ENCODE measurements around the gene GNG10.
"Not testable (repeated sequence)": the region's sequence is repeated elsewhere in the genome, so short reads cannot be mapped to it uniquely, and the experiment has no call there.

The GNG10 gene

GRCh38 chr9:111657051-111657450 lies 4.4 kb upstream of the GNG10 start:
- no peak for DNase-seq

- DNase-seq = no peak
Measured at GRCh38 chr9:111658943-111659342, 2.5 kb upstream of the GNG10 start.

DNA sequence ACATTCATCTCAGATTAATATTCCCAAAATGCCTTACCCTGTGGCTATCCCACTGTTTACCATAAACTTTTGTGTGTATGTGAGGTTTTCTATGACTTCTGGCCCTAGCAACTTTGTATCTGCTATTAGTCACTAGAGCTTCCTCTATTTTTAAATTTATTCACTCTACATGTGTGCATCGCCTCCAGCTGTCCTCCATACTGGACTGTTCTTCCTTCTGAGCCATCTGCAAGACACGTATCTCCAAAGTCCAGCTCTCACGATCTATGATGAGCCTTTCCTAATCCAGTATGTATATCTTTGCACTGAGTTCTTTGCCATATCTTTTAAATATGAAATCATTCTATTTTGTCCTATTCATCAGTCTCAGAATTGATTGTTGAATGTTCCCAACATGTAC lies 1.7 kb upstream of the GNG10 start:
- DNase-seq = no peak

DNA sequence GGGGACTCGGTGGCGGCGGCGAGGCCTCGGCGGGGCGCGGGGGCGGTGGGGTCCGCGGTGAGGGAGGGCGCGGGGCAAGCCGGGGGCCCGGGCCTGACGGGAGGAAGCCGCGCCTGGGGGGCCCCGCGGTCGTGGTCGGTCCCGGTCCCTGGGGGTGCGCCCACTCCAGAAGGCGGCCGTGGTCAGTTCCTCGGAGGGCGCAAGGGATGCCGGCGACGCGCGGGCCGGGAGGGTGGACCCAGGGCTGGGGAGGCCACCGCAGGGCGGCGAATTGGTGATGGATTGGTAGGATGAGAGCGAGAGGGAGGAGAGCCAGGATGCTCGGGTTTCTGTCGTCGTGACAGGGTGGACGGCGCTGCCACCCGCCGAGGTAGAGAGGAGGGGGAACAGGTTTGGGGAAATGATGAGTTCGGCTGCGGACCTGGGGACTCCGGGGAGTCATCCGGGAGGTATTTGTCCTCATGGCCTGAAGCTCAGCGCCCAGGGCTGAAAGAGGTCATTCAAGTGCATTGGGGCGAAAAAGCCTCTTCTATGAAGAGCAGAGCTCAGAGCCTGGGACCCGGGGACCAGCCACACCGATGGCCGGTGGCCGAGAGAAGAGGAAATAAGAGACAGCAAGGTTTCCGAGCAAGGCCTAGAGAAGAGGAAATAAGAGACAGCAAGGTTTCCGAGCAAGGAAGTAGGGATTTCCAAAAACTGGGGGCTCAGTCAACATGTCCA lies 557 bp downstream of the GNG10 start:
- DNase-seq = no peak

DNA sequence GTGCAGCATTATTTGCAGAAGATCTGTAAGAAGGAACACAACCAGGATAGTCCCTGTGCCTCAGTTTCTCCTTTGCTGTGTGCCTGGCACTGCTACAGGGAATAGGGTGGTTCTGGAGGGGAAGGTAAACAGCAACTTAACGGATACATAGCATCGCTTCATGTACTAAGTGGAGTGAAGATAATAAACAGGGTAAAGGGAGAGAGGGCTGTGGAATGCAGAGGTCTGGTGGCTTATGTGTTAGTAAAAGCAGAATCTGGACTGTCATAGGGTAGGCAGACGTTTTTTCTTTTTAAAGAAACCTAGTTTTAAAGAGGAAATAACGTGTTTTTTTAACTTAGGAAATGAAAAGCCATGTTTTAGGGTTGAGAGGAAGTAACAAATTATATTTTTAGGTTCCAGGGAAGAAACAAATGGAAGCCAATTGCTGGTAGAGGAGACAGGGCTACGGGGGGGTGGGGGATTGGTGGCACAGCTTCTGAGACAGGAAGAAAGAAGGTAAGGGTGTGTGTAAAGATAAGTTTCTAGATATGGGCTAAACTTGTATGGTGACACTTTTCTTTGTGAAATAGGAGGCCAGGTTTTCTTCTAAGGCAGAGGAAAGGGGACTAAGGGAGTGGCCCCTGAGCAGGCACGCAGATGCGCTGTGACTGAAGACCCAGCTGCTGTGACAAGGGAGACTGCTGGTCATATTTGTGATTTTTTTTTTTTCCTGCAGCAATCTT lies 1.3 kb downstream of the GNG10 start:
- no peak for DNase-seq

- DNase-seq = no peak
Measured at GRCh38 chr9:111663301-111663823, 2.0 kb downstream of the GNG10 start.

DNA sequence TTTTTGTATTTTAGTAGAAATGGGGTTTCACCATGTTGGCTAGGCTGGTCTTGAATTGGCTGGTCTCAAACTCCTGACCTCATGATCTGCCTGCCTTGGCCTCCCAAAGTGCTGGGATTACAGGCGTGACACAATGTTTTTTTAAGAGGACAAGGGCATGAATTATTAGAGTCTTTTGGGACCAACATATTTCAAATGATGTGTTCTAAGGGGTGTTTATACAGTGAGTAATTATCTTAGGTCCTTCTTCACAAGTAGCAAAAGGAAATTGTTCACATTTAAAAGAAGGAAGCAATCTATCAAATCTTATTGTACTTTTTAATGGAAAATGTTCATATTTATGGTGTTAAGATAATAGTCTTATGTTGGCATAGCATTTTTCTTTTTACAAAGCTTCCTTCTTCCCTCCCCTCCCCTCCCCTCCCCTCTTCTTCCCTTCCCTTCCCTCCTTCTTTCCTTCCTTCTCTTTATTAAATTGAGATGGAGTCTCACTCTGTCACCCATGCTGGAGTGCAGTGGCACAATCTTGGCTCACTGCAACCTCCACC lies 6.7 kb downstream of the GNG10 start:
- no peak for DNase-seq

DNA sequence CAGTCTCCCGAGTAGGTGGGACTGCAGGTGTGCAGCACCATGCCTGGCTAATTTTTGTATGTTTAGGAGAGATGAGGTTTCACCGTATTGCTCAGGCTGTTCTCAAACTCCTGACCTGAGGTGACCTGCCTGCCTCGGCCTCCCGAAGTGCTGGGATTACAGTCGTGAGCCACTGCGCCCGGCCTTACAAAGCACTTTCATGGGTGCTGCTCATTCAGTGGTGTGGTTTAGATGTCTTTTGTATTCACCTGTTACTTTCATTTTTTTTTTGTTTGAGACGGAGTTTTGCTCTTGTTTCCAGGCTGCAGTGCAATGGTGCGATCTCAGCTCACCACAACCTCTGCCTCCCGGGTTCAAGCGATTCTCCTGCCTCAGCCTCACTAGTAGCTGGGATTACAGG lies 7.2 kb downstream of the GNG10 start:
- not testable (repeated sequence) for DNase-seq

DNA sequence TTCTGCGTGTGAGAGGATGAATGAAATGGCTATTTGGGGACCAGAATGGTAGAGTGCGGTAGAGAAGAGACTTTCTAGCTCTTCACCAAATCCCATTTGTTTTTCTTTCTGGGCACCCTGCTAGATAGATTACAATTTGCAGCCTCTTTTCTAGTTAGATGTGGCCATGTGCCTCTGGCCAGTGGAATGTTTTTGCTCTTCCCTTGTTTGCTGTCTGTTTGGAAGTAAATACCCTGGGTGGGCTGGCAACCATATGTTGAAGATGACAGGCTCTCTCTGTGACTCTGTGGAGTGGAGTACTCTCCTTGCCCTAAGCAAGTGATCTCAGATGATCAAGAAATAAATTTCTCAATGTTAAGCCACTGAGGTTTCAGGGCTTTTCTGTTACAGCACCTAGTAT lies 12.9 kb downstream of the GNG10 start:
- no peak for DNase-seq

GRCh38 chr9:111676116-111676515 lies 14.7 kb downstream of the GNG10 start:
- DNase-seq = no peak

DNA sequence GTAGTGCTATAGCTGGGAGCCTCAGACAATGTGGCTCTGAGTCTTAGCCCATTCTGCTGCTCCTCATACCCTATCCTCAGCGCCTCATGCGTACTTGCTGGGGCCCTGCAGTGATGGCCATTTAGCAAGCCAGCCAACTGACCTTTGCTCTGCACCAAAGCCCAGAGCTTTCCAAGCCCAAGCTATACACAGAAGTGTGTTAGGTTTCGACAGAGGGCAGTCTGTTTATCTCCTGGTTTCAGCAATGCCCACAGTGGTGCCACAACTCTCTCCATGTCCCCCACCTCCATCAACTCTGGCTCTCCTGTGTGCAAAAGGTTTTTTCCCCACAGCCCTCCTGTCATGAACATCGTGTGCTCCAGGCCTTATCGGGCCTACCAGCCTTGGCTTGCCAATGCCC lies 16.9 kb downstream of the GNG10 start:
- DNase-seq = no peak

DNA sequence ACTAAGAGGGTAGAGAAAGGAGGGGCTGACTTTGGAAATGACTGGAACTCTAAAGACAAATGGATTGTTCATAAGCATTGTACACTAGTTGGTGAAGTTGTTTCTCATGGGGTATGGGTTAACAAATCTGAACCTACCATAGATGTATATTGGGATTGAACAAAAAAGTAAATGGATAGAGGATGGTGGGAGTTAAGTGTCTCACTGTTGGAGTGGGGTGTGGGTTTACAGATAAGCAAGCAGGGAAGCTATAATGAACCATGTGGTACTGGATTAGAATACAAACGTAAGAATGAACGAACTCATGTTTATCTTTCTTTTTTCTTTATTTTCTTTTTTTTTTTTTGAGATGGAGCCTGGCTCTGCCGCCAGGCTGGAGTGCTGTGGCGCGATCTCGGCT lies 17.8 kb downstream of the GNG10 start:
- no peak for DNase-seq

- no peak for DNase-seq
Measured at GRCh38 chr9:111683392-111683791, 22.0 kb downstream of the GNG10 start.

GRCh38 chr9:111691672-111692329 lies 30.4 kb downstream of the GNG10 start:
- DNase-seq = no peak

- DNase-seq = no peak
Measured at GRCh38 chr9:111696796-111697195, 35.4 kb downstream of the GNG10 start.

- DNase-seq = no peak
Measured at GRCh38 chr9:111700776-111701175, 39.4 kb downstream of the GNG10 start.

DNA sequence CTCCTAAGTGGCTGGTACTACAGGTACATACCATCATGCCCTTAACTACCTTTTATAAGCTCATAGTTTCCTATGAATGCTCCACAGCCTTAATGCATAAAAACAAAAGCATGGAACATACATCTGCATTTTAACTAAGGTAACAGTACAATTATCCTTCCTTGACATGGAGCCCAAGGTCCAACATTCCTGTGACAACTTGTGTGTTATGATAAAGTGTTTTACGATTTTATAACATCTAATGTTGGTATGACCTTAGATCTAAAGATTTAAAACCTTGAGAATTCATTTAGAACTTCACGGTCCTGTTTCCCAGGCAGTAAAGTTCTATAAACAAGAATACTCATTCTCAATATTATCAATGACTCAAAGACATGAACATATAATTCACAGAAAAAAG lies 43.1 kb downstream of the GNG10 start:
- DNase-seq = no peak

- no peak for DNase-seq
Measured at GRCh38 chr9:111711548-111711947, 50.1 kb downstream of the GNG10 start.

DNA sequence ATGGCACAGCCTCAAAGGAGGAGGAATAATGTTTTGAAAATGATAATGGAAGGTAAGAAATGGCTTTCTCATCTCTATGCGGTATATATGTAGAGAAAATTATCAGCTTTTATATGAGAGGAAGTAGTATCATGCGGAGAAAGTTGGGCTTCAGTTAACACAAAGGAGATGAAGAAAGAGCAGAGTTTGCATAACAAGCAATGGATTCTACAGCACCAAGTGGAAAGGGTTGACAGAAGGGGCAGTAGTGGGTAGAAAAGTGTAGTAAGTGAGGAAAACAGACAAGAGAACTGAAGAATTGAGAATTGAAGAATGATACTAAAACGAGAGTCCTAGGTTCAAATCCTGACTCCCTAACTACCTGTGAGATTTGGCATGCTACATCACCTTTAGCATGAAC lies 51.0 kb downstream of the GNG10 start:
- no peak for DNase-seq

DNA sequence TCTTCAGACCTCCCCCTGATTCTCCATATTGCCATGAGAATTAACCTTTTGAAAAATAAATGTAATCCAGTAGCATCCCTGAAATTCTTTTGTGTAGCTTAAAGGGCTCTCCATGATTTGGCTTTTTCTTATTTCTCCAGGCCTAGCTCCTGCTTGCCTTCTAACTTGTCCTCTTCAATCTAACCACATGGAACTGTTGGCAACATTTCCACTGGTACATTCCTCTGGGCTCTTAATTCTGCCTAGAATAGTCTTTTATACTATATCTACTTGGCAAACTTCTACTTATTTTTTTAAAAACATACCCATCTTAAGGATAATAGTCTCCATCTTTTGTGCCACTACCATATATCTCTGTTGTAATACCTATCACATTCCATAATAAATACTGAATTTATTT lies 54.1 kb downstream of the GNG10 start:
- no peak for DNase-seq

GRCh38 chr9:111719541-111719940 lies 58.1 kb downstream of the GNG10 start:
- no peak for DNase-seq

Measured in activated CD4-positive, alpha-beta T cell treated with anti-CD3 and anti-CD28 coated beads for 1 hour (primary cell).